Epithelial cell of esophagus (primary cell): ENCODE data around the gene ZFPM1.
"Not testable (repeated sequence)": the region's sequence is repeated elsewhere in the genome, so short reads cannot be mapped to it uniquely, and the experiment has no call there.

Experiments used
- DNase-seq: peaks from one replicate; pipeline ENCODE4 v3.0.0; 2010; ENCODE audit warnings: low read depth
- H3K4me3 ChIP-seq: 2 replicates; pipeline ENCODE4 v1.5.1; 2011; ENCODE audit warnings: mild to moderate bottlenecking, low read length, control low read depth
- CTCF ChIP-seq: IDR thresholded peaks from 2 replicates; pipeline ENCODE4 v1.5.1; 2011; ENCODE audit warnings: low read depth, mild to moderate bottlenecking, low read length, control low read depth, inconsistent platforms; ENCODE audit not compliant: insufficient read depth; ENCODE audit errors: missing control alignments

ZFPM1 gene

GRCh38 chr16:88514070-88514469 is 61.0 kb downstream of the ZFPM1 start:
- DNase-seq, result no peak
- no peak overlapping the region for H3K4me3 ChIP-seq
- TF ChIP-seq CTCF, result no peak

- no peak overlapping the region for H3K4me3 ChIP-seq
- DNase-seq, result no peak
- TF ChIP-seq CTCF, result no peak
Observed at GRCh38 chr16:88514526-88515232, 61.6 kb downstream of the ZFPM1 start.

GRCh38 chr16:88515371-88515770 is 62.3 kb downstream of the ZFPM1 start:
- TF ChIP-seq CTCF, result no peak
- DNase-seq, result no peak
- H3K4me3 ChIP-seq, result no peak overlapping the region

GRCh38 chr16:88515925-88516594 is 63.0 kb downstream of the ZFPM1 start:
- TF ChIP-seq CTCF, result no peak
- no peak overlapping the region for H3K4me3 ChIP-seq
- no peak for DNase-seq

- no peak overlapping the region for H3K4me3 ChIP-seq
- TF ChIP-seq CTCF, result no peak
- DNase-seq, result no peak
Observed at GRCh38 chr16:88516601-88517061, 63.6 kb downstream of the ZFPM1 start.

- not testable (repeated sequence) for H3K4me3 ChIP-seq, DNase-seq
Observed at GRCh38 chr16:88517208-88517774, 64.2 kb downstream of the ZFPM1 start.

- H3K4me3 ChIP-seq, DNase-seq: not testable (repeated sequence)
Observed at GRCh38 chr16:88518411-88519111, 65.5 kb downstream of the ZFPM1 start.

- H3K4me3 ChIP-seq, result no peak overlapping the region
- DNase-seq, result no peak
- no peak for TF ChIP-seq CTCF
Observed at GRCh38 chr16:88519240-88519639, 66.2 kb downstream of the ZFPM1 start.
